Activated naive CD8-positive, alpha-beta T cell treated with anti-CD3 and anti-CD28 coated beads, Interleukin-2, amount 50 U/mL, for 24 hours (primary cell): ENCODE measurements around the gene FRAS1.
"Not testable (repeated sequence)": the region's sequence is repeated elsewhere in the genome, so short reads cannot be mapped to it uniquely, and the experiment has no call there.

ENCODE experiments used
- ATAC-seq: fragments of 150-1000 bp; cut with Tn5 transposase; one replicate; pipeline ENCODE4 v1.10.0; 2021
- DNase-seq: peaks from one replicate; pipeline ENCODE4 v3.0.0; 2021
- H3K27ac Mint-ChIP-seq: one replicate; pipeline ENCODE4 v1.8.0; 2021; ENCODE audit warnings: mild to moderate bottlenecking, mixed read lengths
- H3K27me3 Mint-ChIP-seq: one replicate; pipeline ENCODE4 v1.8.0; 2021; ENCODE audit warnings: mixed read lengths
- H3K36me3 Mint-ChIP-seq: one replicate; pipeline ENCODE4 v1.8.0; 2021; ENCODE audit warnings: low read depth, mixed read lengths
- H3K4me1 Mint-ChIP-seq: one replicate; pipeline ENCODE4 v1.8.0; 2021; ENCODE audit warnings: mixed read lengths
- H3K4me3 Mint-ChIP-seq: one replicate; pipeline ENCODE4 v1.8.0; 2021; ENCODE audit warnings: mild to moderate bottlenecking, moderate library complexity, mixed read lengths
- H3K9me3 Mint-ChIP-seq: one replicate; pipeline ENCODE4 v1.8.0; 2021; ENCODE audit warnings: mixed read lengths

FRAS1 gene

GRCh38 chr4:78186597-78187543 is 129.7 kb downstream of the FRAS1 start:
- H3K27ac Mint-ChIP-seq = no peak overlapping the region
- H3K4me3 Mint-ChIP-seq = no peak overlapping the region
- DNase-seq (no peak), ATAC-seq (no peak)
- H3K4me1 Mint-ChIP-seq = no peaks in the 10 kb centered on the region
- no peaks in the 10 kb centered on the region for H3K9me3 Mint-ChIP-seq
- H3K36me3 Mint-ChIP-seq = no peaks in the 10 kb centered on the region
- peaks cover 2% of the 10 kb centered on the region for H3K27me3 Mint-ChIP-seq

GRCh38 chr4:78190068-78190467 is 132.9 kb downstream of the FRAS1 start:
- Mint-ChIP-seq H3K4me1 (no peaks in the 10 kb centered on the region), H3K36me3 (no peaks in the 10 kb centered on the region), H3K4me3 (no peak overlapping the region), H3K27me3 (no peaks in the 10 kb centered on the region), H3K9me3 (no peaks in the 10 kb centered on the region), H3K27ac (no peak overlapping the region)
- ATAC-seq (no peak), DNase-seq (no peak)

- Mint-ChIP-seq H3K4me3 (no peak overlapping the region), H3K9me3 (no peaks in the 10 kb centered on the region), H3K27ac (no peak overlapping the region), H3K4me1 (no peaks in the 10 kb centered on the region), H3K36me3 (no peaks in the 10 kb centered on the region), H3K27me3 (peaks cover under 1% of the 10 kb centered on the region)
- ATAC-seq (no peak), DNase-seq (no peak)
These were observed 133.5 kb downstream of the FRAS1 start for GRCh38 chr4:78190595-78190994.

GRCh38 chr4:78197947-78198346 is 140.8 kb downstream of the FRAS1 start:
- peaks cover 5% of the 10 kb centered on the region for H3K27me3 Mint-ChIP-seq
- no peak overlapping the region for H3K27ac Mint-ChIP-seq
- DNase-seq (no peak), ATAC-seq (no peak)
- H3K9me3 Mint-ChIP-seq = no peaks in the 10 kb centered on the region
- H3K36me3 Mint-ChIP-seq = no peaks in the 10 kb centered on the region
- no peak overlapping the region for H3K4me3 Mint-ChIP-seq
- H3K4me1 Mint-ChIP-seq = no peaks in the 10 kb centered on the region

- no peaks in the 10 kb centered on the region for H3K4me1 Mint-ChIP-seq
- no peaks in the 10 kb centered on the region for H3K36me3 Mint-ChIP-seq
- H3K27ac Mint-ChIP-seq = no peak overlapping the region
- DNase-seq (no peak), ATAC-seq (no peak)
- H3K9me3 Mint-ChIP-seq = no peaks in the 10 kb centered on the region
- H3K27me3 Mint-ChIP-seq = peaks cover 13% of the 10 kb centered on the region
- no peak overlapping the region for H3K4me3 Mint-ChIP-seq
These were observed 142.9 kb downstream of the FRAS1 start for GRCh38 chr4:78199984-78200383.

- Mint-ChIP-seq H3K4me3 (no peak overlapping the region), H3K9me3 (no peaks in the 10 kb centered on the region), H3K4me1 (no peaks in the 10 kb centered on the region), H3K27ac (no peak overlapping the region), H3K27me3 (peaks cover 13% of the 10 kb centered on the region), H3K36me3 (no peaks in the 10 kb centered on the region)
- ATAC-seq = no peak
- DNase-seq = no peak
These were observed 143.8 kb downstream of the FRAS1 start for GRCh38 chr4:78200949-78201348.

- H3K4me1 Mint-ChIP-seq = no peaks in the 10 kb centered on the region
- H3K36me3 Mint-ChIP-seq = no peaks in the 10 kb centered on the region
- DNase-seq = no peak
- ATAC-seq = no peak
- no peak overlapping the region for H3K27ac Mint-ChIP-seq
- H3K9me3 Mint-ChIP-seq = no peaks in the 10 kb centered on the region
- peaks cover 10% of the 10 kb centered on the region for H3K27me3 Mint-ChIP-seq
- H3K4me3 Mint-ChIP-seq = no peak overlapping the region
These were observed 147.1 kb downstream of the FRAS1 start for GRCh38 chr4:78204176-78204575.

GRCh38 chr4:78205591-78205990 is 148.5 kb downstream of the FRAS1 start:
- no peak overlapping the region for H3K27ac Mint-ChIP-seq
- H3K9me3 Mint-ChIP-seq = no peaks in the 10 kb centered on the region
- H3K27me3 Mint-ChIP-seq = peaks cover 10% of the 10 kb centered on the region
- no peaks in the 10 kb centered on the region for H3K4me1 Mint-ChIP-seq
- no peaks in the 10 kb centered on the region for H3K36me3 Mint-ChIP-seq
- ATAC-seq = no peak
- no peak for DNase-seq
- H3K4me3 Mint-ChIP-seq = no peak overlapping the region

GRCh38 chr4:78207541-78207940 is 150.4 kb downstream of the FRAS1 start:
- H3K27me3 Mint-ChIP-seq = peaks cover 10% of the 10 kb centered on the region
- H3K9me3 Mint-ChIP-seq = no peaks in the 10 kb centered on the region
- H3K36me3 Mint-ChIP-seq = no peaks in the 10 kb centered on the region
- DNase-seq = no peak
- no peak for ATAC-seq
- no peak overlapping the region for H3K4me3 Mint-ChIP-seq
- no peak overlapping the region for H3K27ac Mint-ChIP-seq
- H3K4me1 Mint-ChIP-seq = no peaks in the 10 kb centered on the region

GRCh38 chr4:78207951-78208350 is 150.8 kb downstream of the FRAS1 start:
- Mint-ChIP-seq H3K27me3 (peaks cover 10% of the 10 kb centered on the region), H3K4me1 (no peaks in the 10 kb centered on the region), H3K36me3 (no peaks in the 10 kb centered on the region), H3K4me3 (no peak overlapping the region), H3K9me3 (no peaks in the 10 kb centered on the region), H3K27ac (no peak overlapping the region)
- DNase-seq = no peak
- no peak for ATAC-seq

- H3K36me3 Mint-ChIP-seq, H3K27me3 Mint-ChIP-seq, H3K4me1 Mint-ChIP-seq, H3K9me3 Mint-ChIP-seq, DNase-seq, ATAC-seq, H3K27ac Mint-ChIP-seq, H3K4me3 Mint-ChIP-seq: not testable (repeated sequence)
These were observed 151.8 kb downstream of the FRAS1 start for GRCh38 chr4:78208896-78209295.

- Mint-ChIP-seq H3K27ac (no peak overlapping the region), H3K36me3 (no peaks in the 10 kb centered on the region), H3K4me1 (no peaks in the 10 kb centered on the region), H3K27me3 (no peaks in the 10 kb centered on the region), H3K9me3 (no peaks in the 10 kb centered on the region), H3K4me3 (no peak overlapping the region)
- ATAC-seq (no peak), DNase-seq (no peak)
These were observed 153.7 kb downstream of the FRAS1 start for GRCh38 chr4:78210694-78211410.

- no peaks in the 10 kb centered on the region for H3K9me3 Mint-ChIP-seq
- ATAC-seq = no peak
- no peaks in the 10 kb centered on the region for H3K27me3 Mint-ChIP-seq
- DNase-seq = no peak
- no peak overlapping the region for H3K27ac Mint-ChIP-seq
- no peaks in the 10 kb centered on the region for H3K4me1 Mint-ChIP-seq
- no peak overlapping the region for H3K4me3 Mint-ChIP-seq
- no peaks in the 10 kb centered on the region for H3K36me3 Mint-ChIP-seq
These were observed 156.1 kb downstream of the FRAS1 start for GRCh38 chr4:78213218-78213617.

GRCh38 chr4:78214078-78214477 is 157.0 kb downstream of the FRAS1 start:
- Mint-ChIP-seq H3K27me3 (no peaks in the 10 kb centered on the region), H3K4me3 (no peak overlapping the region), H3K4me1 (no peaks in the 10 kb centered on the region), H3K36me3 (no peaks in the 10 kb centered on the region), H3K9me3 (no peaks in the 10 kb centered on the region), H3K27ac (no peak overlapping the region)
- ATAC-seq (no peak), DNase-seq (no peak)

GRCh38 chr4:78217557-78217956 is 160.4 kb downstream of the FRAS1 start:
- no peaks in the 10 kb centered on the region for H3K9me3 Mint-ChIP-seq
- DNase-seq = no peak
- H3K36me3 Mint-ChIP-seq = no peaks in the 10 kb centered on the region
- no peaks in the 10 kb centered on the region for H3K27me3 Mint-ChIP-seq
- H3K4me1 Mint-ChIP-seq = no peaks in the 10 kb centered on the region
- no peak overlapping the region for H3K27ac Mint-ChIP-seq
- H3K4me3 Mint-ChIP-seq = no peak overlapping the region
- no peak for ATAC-seq
